ENCODE measurements around the gene MANBA. TPM values are rescaled to one million over a fixed set of nuclear protein-coding genes. Genes with fewer than 3 reads are reported as not detected.

MANBA gene
- polyA plus RNA-seq, 2 of the 4 experiments (the other 2 are of a cell fraction): 9.3 to 10.4 TPM

GRCh38 chr4:102779204-102779603 lies 18.4 kb upstream of the MANBA start:
- 82% methylated on average over 4 of the region's 4 CpGs for WGBS (ENCODE audit: missing lambda C conversion rate)
- no peak for ATAC-seq
- TF ChIP-seq CEBPB (IDR thresholded peaks at IDR 0.05): no peak
- TF ChIP-seq CBX2 (IDR thresholded peaks at IDR 0.05; ENCODE audit: borderline replicate concordance, low read depth): no peak
- TF ChIP-seq ATOH8 (CRISPR knock-in tag; IDR thresholded peaks at IDR 0.05; ENCODE audit: low read depth): no peak
- TF ChIP-seq FOSB (CRISPR knock-in tag; IDR thresholded peaks at IDR 0.05): no peak
- TF ChIP-seq POLR2A (IDR thresholded peaks at IDR 0.05; ENCODE audit: low read length): no peak
- TF ChIP-seq JUNB (IDR thresholded peaks at IDR 0.05): no peak
- TF ChIP-seq CBX8 (IDR thresholded peaks at IDR 0.05): no peak
- no peak for TF ChIP-seq TFCP2L1 (CRISPR knock-in tag; IDR thresholded peaks at IDR 0.05)
- TF ChIP-seq BHLHE40 (IDR thresholded peaks at IDR 0.05; ENCODE audit: low read depth, low read length): no peak
- no peak for TF ChIP-seq FOSL2 (IDR thresholded peaks at IDR 0.05)
- no peak for TF ChIP-seq FOSL2 (CRISPR knock-in tag; IDR thresholded peaks at IDR 0.05)
- TF ChIP-seq RCOR1 (IDR thresholded peaks at IDR 0.05; ENCODE audit: low read depth, low read length): no peak
- no peak for TF ChIP-seq RAD21 (conservative IDR thresholded peaks at IDR 0.05 in 1 of 2, IDR thresholded peaks at IDR 0.05 in 1 of 2)
- TF ChIP-seq, protein P1, sequence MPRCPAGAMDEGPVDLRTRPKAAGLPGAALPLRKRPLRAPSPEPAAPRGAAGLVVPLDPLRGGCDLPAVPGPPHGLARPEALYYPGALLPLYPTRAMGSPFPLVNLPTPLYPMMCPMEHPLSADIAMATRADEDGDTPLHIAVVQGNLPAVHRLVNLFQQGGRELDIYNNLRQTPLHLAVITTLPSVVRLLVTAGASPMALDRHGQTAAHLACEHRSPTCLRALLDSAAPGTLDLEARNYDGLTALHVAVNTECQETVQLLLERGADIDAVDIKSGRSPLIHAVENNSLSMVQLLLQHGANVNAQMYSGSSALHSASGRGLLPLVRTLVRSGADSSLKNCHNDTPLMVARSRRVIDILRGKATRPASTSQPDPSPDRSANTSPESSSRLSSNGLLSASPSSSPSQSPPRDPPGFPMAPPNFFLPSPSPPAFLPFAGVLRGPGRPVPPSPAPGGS (IDR thresholded peaks at IDR 0.05): no peak
- no peak for TF ChIP-seq KDM1A (IDR thresholded peaks at IDR 0.05; ENCODE audit: low read depth)
- TF ChIP-seq JUN (IDR thresholded peaks at IDR 0.05): no peak
- TF ChIP-seq FOXS1 (CRISPR knock-in tag; IDR thresholded peaks at IDR 0.05): no peak
- TF ChIP-seq ZC3H11A (IDR thresholded peaks at IDR 0.05): no peak
- TF ChIP-seq HES2 (IDR thresholded peaks at IDR 0.05): no peak
- TF ChIP-seq EHF (CRISPR knock-in tag; IDR thresholded peaks at IDR 0.05): no peak
- no peak for TF ChIP-seq SMC3 (IDR thresholded peaks at IDR 0.05)
- ChIA-PET CTCF (interaction anchor here (0.9 kb wide), 1 partner anchor 158 kb away, joined by 3 read pairs; no protein-coding TSS in a partner anchor), POLR2A (no interaction called here)
- Histone ChIP-seq H3K27ac (no peak overlapping the region), H3K4me1 (0 out of 3 replicates have a peak, but pooled peaks cover 3% of the 10 kb centered on the region), H3K9me3 (no peaks in the 10 kb centered on the region), H3K4me2 (no peak overlapping the region), H3K4me3 (no peak overlapping the region)
- no peak for FAIRE-seq
- DNase-seq (ENCODE audit: low read depth in 1 of 2, low spot score in 1 of 2): no peak

GRCh38 chr4:102778720-102779119 lies 18.0 kb upstream of the MANBA start:
- FAIRE-seq (no peak), ATAC-seq (no peak), DNase-seq (ENCODE audit: low read depth in 1 of 2, low spot score in 1 of 2) (no peak)
- POLR2A ChIA-PET: no interaction called here
- CTCF ChIA-PET: interaction anchor here (0.9 kb wide), 1 partner anchor 158 kb away, joined by 3 read pairs; no protein-coding TSS in a partner anchor
- TF ChIP-seq HEYL (CRISPR knock-in tag; IDR thresholded peaks at IDR 0.05) (no peak), SMC3 (IDR thresholded peaks at IDR 0.05) (no peak), JUN (IDR thresholded peaks at IDR 0.05) (no peak), NR3C1 (IDR thresholded peaks at IDR 0.05) (no peak), ZC3H11A (IDR thresholded peaks at IDR 0.05) (no peak), PHF8 (IDR thresholded peaks at IDR 0.05; ENCODE audit: borderline replicate concordance, low read depth) (no peak), CBX8 (IDR thresholded peaks at IDR 0.05) (no peak), E2F6 (IDR thresholded peaks at IDR 0.05; ENCODE audit: borderline replicate concordance, low read depth) (no peak), MAX (IDR thresholded peaks at IDR 0.05) (no peak), RARB (CRISPR knock-in tag; IDR thresholded peaks at IDR 0.05) (no peak), FOSB (CRISPR knock-in tag; IDR thresholded peaks at IDR 0.05) (no peak), BHLHE40 (IDR thresholded peaks at IDR 0.05; ENCODE audit: low read depth, low read length) (no peak), ESRRA (IDR thresholded peaks at IDR 0.05; ENCODE audit: borderline replicate concordance, low read length) (no peak), RCOR1 (IDR thresholded peaks at IDR 0.05; ENCODE audit: low read depth, low read length) (no peak), MYC (IDR thresholded peaks at IDR 0.05; ENCODE audit: borderline replicate concordance, low read length) (no peak), CEBPB (IDR thresholded peaks at IDR 0.05) (no peak), ZFP36 (IDR thresholded peaks at IDR 0.05; ENCODE audit: borderline replicate concordance, partially characterized antibody) (no peak), CHD4 (IDR thresholded peaks at IDR 0.05; ENCODE audit: borderline replicate concordance) (no peak), TP53 (CRISPR knock-in tag; IDR thresholded peaks at IDR 0.05) (no peak)
- TF ChIP-seq, protein P2, sequence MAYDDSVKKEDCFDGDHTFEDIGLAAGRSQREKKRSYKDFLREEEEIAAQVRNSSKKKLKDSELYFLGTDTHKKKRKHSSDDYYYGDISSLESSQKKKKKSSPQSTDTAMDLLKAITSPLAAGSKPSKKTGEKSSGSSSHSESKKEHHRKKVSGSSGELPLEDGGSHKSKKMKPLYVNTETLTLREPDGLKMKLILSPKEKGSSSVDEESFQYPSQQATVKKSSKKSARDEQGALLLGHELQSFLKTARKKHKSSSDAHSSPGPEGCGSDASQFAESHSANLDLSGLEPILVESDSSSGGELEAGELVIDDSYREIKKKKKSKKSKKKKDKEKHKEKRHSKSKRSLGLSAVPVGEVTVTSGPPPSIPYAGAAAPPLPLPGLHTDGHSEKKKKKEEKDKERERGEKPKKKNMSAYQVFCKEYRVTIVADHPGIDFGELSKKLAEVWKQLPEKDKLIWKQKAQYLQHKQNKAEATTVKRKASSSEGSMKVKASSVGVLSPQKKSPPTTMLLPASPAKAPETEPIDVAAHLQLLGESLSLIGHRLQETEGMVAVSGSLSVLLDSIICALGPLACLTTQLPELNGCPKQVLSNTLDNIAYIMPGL (CRISPR knock-in tag; IDR thresholded peaks at IDR 0.05; ENCODE audit: borderline replicate concordance): no peak
- 0 out of 3 replicates have a peak, but pooled peaks cover 3% of the 10 kb centered on the region for H3K4me1 ChIP-seq
- no peak overlapping the region for H3K4me3 ChIP-seq
- no peak overlapping the region for H3K4me2 ChIP-seq
- H3K9me3 ChIP-seq: no peaks in the 10 kb centered on the region
- no peak overlapping the region for H3K27ac ChIP-seq
- 100% methylated on average over 3 of the region's 7 CpGs for WGBS (ENCODE audit: missing lambda C conversion rate)

Measured in A549 (cell line).